ENCODE results near the gene FBLN5.

GRCh38 chr14:91870001-91870400 is 77.5 kb downstream of the FBLN5 start:
- TF ChIP-seq CTCF (IDR thresholded peaks at IDR 0.05) (no peak), POLR2A (IDR thresholded peaks at IDR 0.05) (no peak)
